Measurements from ENCODE around the gene STARD9.

- TF ChIP-seq BRCA1 (IDR thresholded peaks at IDR 0.05; ENCODE audit: low read depth, low read length) (no peak), TCF12 (IDR thresholded peaks at IDR 0.05; ENCODE audit: low read depth, low read length) (no peak), MEF2A (IDR thresholded peaks at IDR 0.05; ENCODE audit: insufficient read depth, low read depth, low read length) (no peak), CTCF (IDR thresholded peaks at IDR 0.05 in 2 of 3, conservative IDR thresholded peaks at IDR 0.05 in 1 of 3; ENCODE audit: control insufficient read depth in 2 of 3, extremely low read depth in 1 of 3, insufficient read depth in 1 of 3, low read depth in 3 of 3, low read length in 3 of 3) (no peak), POLR2AphosphoS5 (IDR thresholded peaks at IDR 0.05; ENCODE audit: low read length) (no peak), ZNF592 (IDR thresholded peaks at IDR 0.05) (no peak)
Measured at GRCh38 chr15:42707068-42707467, 131.7 kb downstream of the STARD9 start.

Data from GM12878 (cell line).